Tibial artery (tissue), 4 donors: ENCODE data around the gene ABHD6.
"Not testable (repeated sequence)": the region's sequence is repeated elsewhere in the genome, so short reads cannot be mapped to it uniquely, and the experiment has no call there.

ENCODE experiments used
- DNase-seq, 2 donors: peaks; one replicate each; pipeline ENCODE4 v3.0.0-alpha.2; 2019
- H3K27ac ChIP-seq, 2 donors: fragments of 200-600 bp; sonication (generic) in 1 of 2; 1 replicate in 1 of 2; 2 replicates in 1 of 2; pipeline ENCODE4 v1.5.1; 2018 to 2019; ENCODE audit warnings: mild to moderate bottlenecking in 1 of 2
- H3K27me3 ChIP-seq, 2 donors: fragments of 200-600 bp; sonication (generic) in 1 of 2; one replicate each; pipeline versions ENCODE4 v1.5.1 to v1.6.0; 2016 to 2019
- H3K36me3 ChIP-seq, 3 donors: fragments of 200-600 bp; sonication (generic) in 2 of 3; one replicate each; pipeline ENCODE4 v1.5.1; 2016 to 2019; ENCODE audit warnings: mild to moderate bottlenecking in 2 of 3
- H3K4me1 ChIP-seq, 4 donors: fragments of 200-600 bp; sonication (generic) in 2 of 4; 1 replicate in 3 of 4; 2 replicates in 1 of 4; pipeline ENCODE4 v1.5.1; 2016 to 2019
- H3K4me3 ChIP-seq, 2 donors: fragments of 200-600 bp; sonication (generic) in 1 of 2; 1 replicate in 1 of 2; 2 replicates in 1 of 2; pipeline ENCODE4 v1.5.1; 2018 to 2019; ENCODE audit warnings: mild to moderate bottlenecking in 2 of 2
- H3K9me3 ChIP-seq, 3 donors: fragments of 200-600 bp; sonication (generic) in 1 of 3; one replicate each; pipeline ENCODE4 v1.5.1; 2016 to 2019
- CTCF ChIP-seq, 2 experiments: fragments of 200-600 bp in 1 of 2; fragments of 450-650 bp in 1 of 2; IDR thresholded peaks; one replicate each; pipeline ENCODE4 v1.5.1; 2017 to 2019; ENCODE audit warnings: antibody characterized with exemption in 2 of 2, mild to moderate bottlenecking in 1 of 2, moderate library complexity in 1 of 2
- intact Hi-C: fragments of 100-400 bp; cut with DNase I; formaldehyde crosslinking; loops from one replicate; pipeline ENCODE4 v1.15.0; 2023; ENCODE audit warnings: low total_unique reads

ABHD6 gene

GRCh38 chr3:58238830-58239229 lies 1.2 kb downstream of the ABHD6 start:
- peak overlapping the region; percentile 72 to 83 for H3K4me3 ChIP-seq
- intact Hi-C loops = loop anchor here (5.0 kb wide), 1 partner anchor 68 kb away; the partner anchor contains the start of genes HTD2 and RPP14
- H3K27me3 ChIP-seq = no peaks in the 10 kb centered on the region
- peak overlapping the region in 1 of 2 donors; percentile 68 for H3K27ac ChIP-seq
- no peak for TF ChIP-seq CTCF (IDR thresholded peaks at IDR 0.05)
- no peaks in the 10 kb centered on the region for H3K9me3 ChIP-seq
- no peak for DNase-seq
- peaks cover 5 to 18% (median 11%) of the 10 kb centered on the region in 4 donors for H3K4me1 ChIP-seq
- no peaks in the 10 kb centered on the region for H3K36me3 ChIP-seq

GRCh38 chr3:58241306-58242044 lies 3.9 kb downstream of the ABHD6 start:
- Histone ChIP-seq H3K36me3 (no peaks in the 10 kb centered on the region), H3K27ac (no peak overlapping the region), H3K27me3 (no peaks in the 10 kb centered on the region), H3K4me1 (peaks cover under 1 to 16% (median 9%) of the 10 kb centered on the region in 4 donors), H3K4me3 (no peak overlapping the region), H3K9me3 (no peaks in the 10 kb centered on the region)
- intact Hi-C loops = no loop called here
- TF ChIP-seq CTCF (IDR thresholded peaks at IDR 0.05) = no peak
- no peak for DNase-seq

GRCh38 chr3:58242340-58242739 lies 4.7 kb downstream of the ABHD6 start:
- H3K27ac ChIP-seq = no peak overlapping the region
- intact Hi-C loops = no loop called here
- DNase-seq = no peak
- H3K4me1 ChIP-seq = peaks cover 0 to 9% (median 5%) of the 10 kb centered on the region in 4 donors
- TF ChIP-seq CTCF (IDR thresholded peaks at IDR 0.05) = no peak
- H3K27me3 ChIP-seq = no peaks in the 10 kb centered on the region
- no peak overlapping the region for H3K4me3 ChIP-seq
- no peaks in the 10 kb centered on the region for H3K9me3 ChIP-seq
- H3K36me3 ChIP-seq = no peaks in the 10 kb centered on the region

GRCh38 chr3:58242860-58243259 lies 5.3 kb downstream of the ABHD6 start:
- H3K27me3 ChIP-seq, DNase-seq, H3K4me3 ChIP-seq, H3K9me3 ChIP-seq, H3K36me3 ChIP-seq, H3K27ac ChIP-seq, H3K4me1 ChIP-seq, intact Hi-C loops: not testable (repeated sequence)

- no peak for TF ChIP-seq CTCF (IDR thresholded peaks at IDR 0.05)
- H3K36me3 ChIP-seq = no peaks in the 10 kb centered on the region
- peaks cover 0 to under 1% (median 0%) of the 10 kb centered on the region in 4 donors for H3K4me1 ChIP-seq
- H3K27ac ChIP-seq = no peak overlapping the region
- intact Hi-C loops = no loop called here
- no peak overlapping the region for H3K4me3 ChIP-seq
- no peaks in the 10 kb centered on the region for H3K27me3 ChIP-seq
- no peak for DNase-seq
- no peaks in the 10 kb centered on the region for H3K9me3 ChIP-seq
Observed at GRCh38 chr3:58243976-58244585, 6.5 kb downstream of the ABHD6 start.
